ENCODE measurements around the gene DLG4.
A peak's percentile ranks its signal among the peaks of the same experiment; 100 is the strongest.

Gene DLG4

DNA sequence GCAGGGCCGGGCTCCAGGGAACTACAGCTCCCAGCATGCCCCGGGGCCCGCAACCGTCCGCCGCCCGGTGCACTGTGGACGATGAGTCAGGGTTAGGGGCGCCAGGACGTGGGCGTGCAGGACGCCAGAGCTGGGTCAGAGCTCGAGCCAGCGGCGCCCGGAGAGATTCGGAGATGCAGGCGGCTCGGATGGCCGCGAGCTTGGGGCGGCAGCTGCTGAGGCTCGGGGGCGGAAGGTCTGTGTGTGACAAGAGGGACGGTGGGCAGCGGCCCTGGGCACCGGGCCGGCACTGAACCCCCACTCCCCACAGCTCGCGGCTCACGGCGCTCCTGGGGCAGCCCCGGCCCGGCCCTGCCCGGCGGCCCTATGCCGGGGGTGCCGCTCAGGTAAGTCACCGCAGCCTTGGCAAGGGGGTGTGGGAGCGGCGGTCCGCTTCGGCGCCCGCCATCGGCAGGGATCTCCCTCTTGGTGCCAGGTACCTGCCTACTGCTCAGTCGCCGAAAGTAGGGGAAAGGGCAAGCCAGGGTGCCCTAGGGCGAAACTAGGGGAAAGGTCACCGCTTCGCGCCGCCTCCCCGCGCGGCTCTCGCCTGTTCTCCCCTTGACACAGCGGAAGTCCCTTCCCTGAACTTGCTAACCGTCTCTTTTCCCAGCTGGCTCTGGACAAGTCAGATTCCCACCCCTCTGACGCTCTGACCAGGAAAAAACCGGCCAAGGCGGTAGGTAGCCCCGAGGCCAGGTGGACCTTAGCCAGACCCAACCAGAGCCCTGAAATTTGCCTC is at the start of gene DLG4, which contains the start of gene ACADVL:
Gene DLG4, minus strand, starts transcription at position 25 of the 781 bp plus-strand sequence.
Gene ACADVL, plus strand, starts transcription at position 127 of the 781 bp plus-strand sequence. Its CDS starts 47 bp downstream, at position 174.
- DNase-seq (ENCODE audit: low spot score), result peak; percentile 92

DNA sequence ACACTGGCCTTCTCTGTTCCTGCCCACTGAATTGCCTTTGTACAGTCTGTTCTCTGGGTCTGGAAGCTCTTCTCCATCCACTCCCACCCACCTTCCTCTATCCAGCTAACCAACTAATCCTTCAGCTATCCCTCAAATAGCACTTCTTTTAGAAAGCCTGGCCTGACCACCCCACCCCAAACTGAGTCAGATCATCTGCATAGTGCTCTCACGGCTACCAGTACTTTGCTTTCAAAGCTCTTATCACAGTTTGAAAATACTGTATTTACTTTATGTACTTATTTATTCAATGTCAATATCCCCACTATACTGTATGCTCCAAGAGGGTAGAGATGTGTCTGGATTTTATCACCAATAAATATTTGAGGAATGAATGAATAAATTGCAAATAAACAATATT is 47.1 kb upstream of the DLG4 start:
- DNase-seq (ENCODE audit: low spot score), result no peak

DNA sequence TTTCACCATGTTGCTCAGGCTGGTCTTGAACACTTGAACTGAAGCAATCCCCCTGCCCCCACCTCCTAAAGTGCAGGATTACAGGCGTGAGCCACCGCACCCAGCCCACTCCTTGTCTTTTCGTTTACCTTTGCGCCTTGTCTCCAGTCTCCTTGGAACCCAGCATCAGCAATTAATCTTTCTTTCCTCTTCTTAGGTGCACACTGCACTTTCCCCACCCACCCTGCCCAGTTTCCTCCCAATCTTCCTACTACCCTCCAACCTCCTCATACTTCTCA is 44.1 kb upstream of the DLG4 start:
- DNase-seq (ENCODE audit: low spot score), result no peak

- no peak for DNase-seq (ENCODE audit: low spot score)
Observed at GRCh38 chr17:7262935-7263800, 43.5 kb upstream of the DLG4 start.

DNA sequence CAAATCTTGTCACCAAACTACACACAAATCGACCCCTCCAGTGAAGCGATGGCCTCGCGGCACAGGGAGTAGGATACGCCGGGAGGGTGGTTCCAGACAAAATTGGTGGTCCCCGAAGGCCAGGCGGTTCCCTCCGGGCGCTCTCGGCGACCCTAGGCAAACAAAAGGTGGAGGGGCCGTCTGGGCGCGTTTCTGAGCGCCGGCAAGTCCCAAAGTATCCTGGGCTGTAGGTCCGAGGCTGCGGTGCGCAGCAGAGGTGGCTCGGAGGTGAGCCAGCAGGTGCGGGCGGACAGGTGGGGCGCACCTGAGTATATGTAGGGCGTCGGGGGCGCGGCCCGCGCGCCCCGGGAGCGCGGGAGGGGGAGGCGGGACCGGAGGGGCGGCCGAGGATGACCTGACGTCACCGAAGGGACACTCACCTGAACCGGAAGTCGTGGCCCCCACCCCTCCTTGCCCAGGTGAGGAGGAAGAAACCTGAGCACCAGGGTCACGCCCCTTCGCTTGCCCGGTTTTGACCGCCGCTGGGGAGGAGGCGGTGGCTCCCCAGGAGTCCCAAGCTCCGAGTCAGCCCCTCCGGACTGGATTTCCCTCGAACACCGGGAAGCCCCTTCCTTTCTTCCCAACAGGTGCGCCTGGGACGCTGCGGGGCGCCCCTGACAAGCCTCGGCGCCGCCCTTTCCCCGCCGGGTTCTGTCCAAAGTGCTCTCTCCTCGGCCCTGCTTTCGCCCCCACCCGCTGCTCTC is 42.7 kb upstream of the DLG4 start, which contains the start of gene CLDN7:
Gene CLDN7, minus strand, starts transcription at position 287 of the 743 bp plus-strand sequence. CDS start 435 bp downstream, outside the sequence.
- no peak for DNase-seq (ENCODE audit: low spot score)

GRCh38 chr17:7261379-7262191 is 41.9 kb upstream of the DLG4 start:
- DNase-seq (ENCODE audit: low spot score), result no peak

DNA sequence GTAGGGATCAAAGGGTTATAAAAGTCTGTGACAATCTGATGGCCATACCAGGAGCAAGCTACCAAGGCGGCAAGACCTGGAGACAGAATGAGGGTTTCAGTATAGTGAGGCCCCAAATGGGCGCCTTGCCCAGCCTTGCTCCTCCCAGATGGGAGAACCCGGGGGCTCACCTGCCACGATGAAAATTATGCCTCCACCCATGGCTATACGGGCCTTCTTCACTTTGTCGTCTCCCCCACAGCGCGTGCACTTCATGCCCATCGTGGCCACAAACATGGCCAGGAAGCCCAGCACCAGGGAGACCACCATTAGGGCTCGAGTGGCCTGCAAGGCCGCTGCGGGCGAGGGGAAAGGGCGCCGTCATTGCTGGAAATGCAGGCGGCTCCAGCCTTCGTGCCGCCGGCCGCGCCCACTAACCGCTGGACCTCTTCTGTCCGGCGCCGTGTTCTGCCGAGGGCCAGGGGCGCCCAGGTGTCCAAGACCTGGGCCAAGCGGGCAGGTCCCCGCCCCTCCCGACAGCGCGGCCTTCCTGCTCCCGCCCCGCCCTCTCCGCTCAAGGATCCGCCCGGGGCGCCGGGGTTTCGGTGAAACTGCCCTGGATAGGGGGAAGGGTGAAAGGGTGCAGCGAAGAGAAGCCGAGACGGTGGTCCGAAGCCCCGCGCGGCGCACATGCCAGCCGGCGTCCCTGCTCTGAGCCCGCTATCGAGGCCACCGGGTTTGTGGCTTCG is 41.2 kb upstream of the DLG4 start:
- peak; percentile 41 for DNase-seq (ENCODE audit: low spot score)

DNA sequence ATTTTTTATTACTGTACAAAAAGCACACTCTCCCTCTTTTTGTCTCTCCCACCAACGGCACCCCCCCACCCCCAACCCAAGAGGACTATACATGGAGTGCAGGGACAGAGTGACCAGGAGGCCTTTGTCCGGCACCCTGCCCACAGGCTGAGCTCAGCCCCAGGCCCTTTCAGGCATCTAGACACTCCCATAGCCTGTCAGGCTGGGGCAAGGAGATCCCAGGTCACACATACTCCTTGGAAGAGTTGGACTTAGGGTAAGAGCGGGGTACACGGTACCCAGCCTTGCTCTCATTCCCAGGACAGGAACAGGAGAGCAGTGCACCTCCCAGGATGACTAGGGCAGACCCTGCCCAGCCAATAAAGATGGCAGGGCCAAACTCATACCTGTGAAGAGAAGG is 40.5 kb upstream of the DLG4 start:
- DNase-seq (ENCODE audit: low spot score), result no peak

GRCh38 chr17:7259555-7259889 is 39.9 kb upstream of the DLG4 start:
- no peak for DNase-seq (ENCODE audit: low spot score)

GRCh38 chr17:7258731-7259554 is 39.3 kb upstream of the DLG4 start:
- no peak for DNase-seq (ENCODE audit: low spot score)

GRCh38 chr17:7256766-7257456 is 37.3 kb upstream of the DLG4 start:
- no peak for DNase-seq (ENCODE audit: low spot score)

GRCh38 chr17:7254511-7254910 is 34.9 kb upstream of the DLG4 start:
- no peak for DNase-seq (ENCODE audit: low spot score)

- no peak for DNase-seq (ENCODE audit: low spot score)
Observed at GRCh38 chr17:7253082-7253481, 33.4 kb upstream of the DLG4 start.

GRCh38 chr17:7252176-7253043 is 32.8 kb upstream of the DLG4 start, which contains the start of gene ELP5:
Gene ELP5, plus strand, starts transcription at chr17:7252215. Its CDS starts 336 bp downstream, at chr17:7252551.
- peak; percentile 92 for DNase-seq (ENCODE audit: low spot score)

DNA sequence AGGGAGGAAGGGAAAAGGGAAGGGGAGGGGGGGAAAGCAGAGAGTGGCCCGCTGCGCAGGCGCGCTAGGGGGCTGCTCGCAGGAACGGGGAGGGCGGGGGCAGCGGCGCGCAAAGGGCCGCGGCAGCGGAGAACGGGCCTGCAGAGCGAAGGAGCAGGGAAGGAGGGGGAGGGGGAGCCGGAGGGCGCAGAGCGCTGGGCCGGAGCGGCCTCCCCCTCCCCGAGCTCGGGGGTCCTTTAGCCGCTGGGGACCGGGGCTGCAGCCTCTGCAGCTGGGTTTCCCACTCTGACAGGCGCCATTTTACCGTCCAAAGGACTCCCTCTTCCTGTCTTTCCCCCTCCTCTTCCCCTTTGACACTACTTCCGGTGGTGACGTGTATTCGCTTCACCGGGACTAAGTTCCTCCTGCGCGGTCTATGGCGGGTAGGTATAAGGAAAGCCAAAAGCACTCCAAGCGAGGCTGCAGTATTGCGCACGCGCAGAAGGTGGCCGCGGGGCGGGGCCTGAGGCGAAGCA is 32.1 kb upstream of the DLG4 start, which contains the start of gene CTDNEP1:
Gene CTDNEP1, minus strand, starts transcription at position 74 of the 515 bp plus-strand sequence. CDS start 438 bp downstream, outside the sequence.
- peak; percentile 99 for DNase-seq (ENCODE audit: low spot score)

DNA sequence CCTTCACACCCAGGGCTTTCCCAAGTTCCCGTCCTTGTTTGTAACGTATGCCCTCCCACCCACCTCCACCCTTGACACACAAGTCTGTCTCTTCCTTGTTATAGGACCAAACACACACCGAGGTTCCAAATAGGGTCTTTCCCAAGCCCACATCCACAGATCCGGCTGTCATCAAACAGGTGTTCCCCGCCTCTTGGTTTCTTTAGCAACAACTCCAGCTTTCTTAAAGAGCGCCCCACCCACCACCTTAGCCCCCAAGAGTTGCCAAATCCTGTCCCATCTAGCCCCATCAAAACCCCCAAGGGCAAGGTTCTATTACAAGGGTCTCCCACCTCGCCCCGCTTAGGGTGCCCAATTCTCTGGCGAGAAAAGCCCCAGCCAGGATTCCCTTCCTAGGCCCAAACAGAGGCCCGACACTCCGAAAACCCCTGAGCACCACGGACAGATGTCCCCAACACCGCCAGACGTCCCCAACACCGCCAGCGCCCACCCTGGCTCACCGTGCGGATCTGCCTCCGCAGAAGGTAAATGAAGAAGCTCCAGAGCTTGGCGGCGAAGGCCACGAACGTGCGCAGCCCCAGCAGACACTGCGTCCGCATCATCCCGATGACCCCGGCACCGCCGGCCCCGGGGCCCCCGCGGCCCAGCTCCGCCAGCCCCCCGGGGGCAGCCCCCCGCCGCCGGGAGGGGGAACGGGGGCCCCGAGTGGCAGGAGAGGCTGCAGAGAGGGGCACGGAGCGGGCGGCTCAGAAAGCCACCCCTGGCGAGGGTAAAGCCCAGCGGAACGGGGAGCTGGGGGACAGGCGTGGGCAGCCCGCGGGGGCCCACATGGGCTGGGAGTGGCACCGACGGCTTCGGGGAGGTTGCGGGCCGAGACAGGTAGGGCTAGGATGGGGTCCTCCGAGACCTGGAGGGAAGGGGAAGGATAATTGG is 31.3 kb upstream of the DLG4 start:
- DNase-seq (ENCODE audit: low spot score), result no peak

DNA sequence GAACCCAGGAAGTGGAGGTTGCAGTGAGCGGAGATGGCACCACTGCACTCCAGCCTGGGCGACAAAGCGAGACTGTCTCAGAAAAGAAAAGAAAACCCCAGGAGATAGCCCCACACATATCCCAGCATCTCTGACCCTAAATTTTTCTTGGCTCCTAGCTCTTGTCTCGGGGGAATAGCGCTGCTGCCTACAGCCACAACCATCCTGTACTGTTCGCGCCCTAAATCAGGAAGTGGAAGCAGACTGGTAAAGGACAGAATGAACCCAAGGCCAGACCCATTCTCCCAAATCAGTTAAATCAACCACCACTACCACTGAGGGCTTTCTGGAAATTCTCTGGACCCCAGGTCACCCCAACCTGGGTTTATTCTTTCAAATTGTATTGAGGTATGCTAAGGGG is 30.2 kb upstream of the DLG4 start:
- no peak for DNase-seq (ENCODE audit: low spot score)

Measured in AG08395 (cell line).